GM19455 (cell line): ENCODE results near the gene NXPH4.

ENCODE experiments used
- ATAC-seq: cut with Tn5 transposase; IDR thresholded peaks from one replicate; pipeline ENCODE4 v1.9.1; 2021; ENCODE audit not compliant: unreplicated experiment

NXPH4 gene

GRCh38 chr12:57230381-57231155, 14.0 kb downstream of the NXPH4 start:
- ATAC-seq: no peak

- no peak for ATAC-seq
These were observed 14.9 kb downstream of the NXPH4 start for GRCh38 chr12:57231276-57232021.

DNA sequence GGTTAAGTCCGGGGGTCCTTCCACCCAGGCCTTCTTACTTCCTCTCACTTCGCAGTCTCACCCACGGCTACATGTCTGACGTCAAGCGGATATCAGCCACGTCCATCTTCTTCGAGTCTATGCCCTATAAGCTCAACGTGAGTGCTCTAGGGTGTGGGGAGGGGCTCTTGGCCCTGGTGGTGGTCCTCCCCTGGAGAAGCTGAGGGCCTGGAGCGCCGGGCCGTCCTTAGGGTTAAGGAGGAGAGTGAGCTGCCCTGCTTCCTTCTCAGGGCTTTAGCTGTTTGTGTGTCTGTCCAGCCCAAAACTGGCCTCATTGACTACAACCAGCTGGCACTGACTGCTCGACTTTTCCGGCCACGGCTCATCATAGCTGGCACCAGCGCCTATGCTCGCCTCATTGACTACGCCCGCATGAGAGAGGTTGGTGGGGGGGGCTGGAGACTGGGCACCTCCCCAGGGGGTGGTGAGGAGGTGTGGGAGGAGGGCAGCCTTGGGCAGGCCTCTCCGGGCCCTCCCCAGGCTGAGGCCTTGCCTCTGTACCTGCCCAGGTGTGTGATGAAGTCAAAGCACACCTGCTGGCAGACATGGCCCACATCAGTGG, 15.7 kb downstream of the NXPH4 start:
- no peak for ATAC-seq

GRCh38 chr12:57233357-57234232, 17.0 kb downstream of the NXPH4 start:
- ATAC-seq: no peak

DNA sequence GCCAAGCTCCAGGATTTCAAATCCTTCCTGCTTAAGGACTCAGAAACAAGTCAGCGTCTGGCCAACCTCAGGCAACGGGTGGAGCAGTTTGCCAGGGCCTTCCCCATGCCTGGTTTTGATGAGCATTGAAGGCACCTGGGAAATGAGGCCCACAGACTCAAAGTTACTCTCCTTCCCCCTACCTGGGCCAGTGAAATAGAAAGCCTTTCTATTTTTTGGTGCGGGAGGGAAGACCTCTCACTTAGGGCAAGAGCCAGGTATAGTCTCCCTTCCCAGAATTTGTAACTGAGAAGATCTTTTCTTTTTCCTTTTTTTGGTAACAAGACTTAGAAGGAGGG, 17.6 kb downstream of the NXPH4 start:
- no peak for ATAC-seq

DNA sequence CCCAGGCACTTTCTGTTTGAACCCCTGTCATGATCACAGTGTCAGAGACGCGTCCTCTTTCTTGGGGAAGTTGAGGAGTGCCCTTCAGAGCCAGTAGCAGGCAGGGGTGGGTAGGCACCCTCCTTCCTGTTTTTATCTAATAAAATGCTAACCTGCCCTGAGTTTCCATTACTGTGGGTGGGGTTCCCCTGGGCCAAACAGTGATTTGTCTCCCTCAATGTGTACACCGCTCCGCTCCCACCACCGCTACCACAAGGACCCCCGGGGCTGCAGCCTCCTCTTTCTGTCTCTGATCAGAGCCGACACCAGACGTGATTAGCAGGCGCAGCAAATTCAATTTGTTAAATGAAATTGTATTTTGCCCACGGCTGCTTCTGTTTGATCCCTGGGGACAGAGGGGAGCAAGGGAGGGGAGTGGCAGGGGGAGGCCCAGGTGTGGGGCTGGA, 18.0 kb downstream of the NXPH4 start:
- no peak for ATAC-seq

GRCh38 chr12:57235017-57235727, 18.6 kb downstream of the NXPH4 start:
- ATAC-seq: no peak

- no peak for ATAC-seq
These were observed 19.1 kb downstream of the NXPH4 start for GRCh38 chr12:57235728-57236131.

DNA sequence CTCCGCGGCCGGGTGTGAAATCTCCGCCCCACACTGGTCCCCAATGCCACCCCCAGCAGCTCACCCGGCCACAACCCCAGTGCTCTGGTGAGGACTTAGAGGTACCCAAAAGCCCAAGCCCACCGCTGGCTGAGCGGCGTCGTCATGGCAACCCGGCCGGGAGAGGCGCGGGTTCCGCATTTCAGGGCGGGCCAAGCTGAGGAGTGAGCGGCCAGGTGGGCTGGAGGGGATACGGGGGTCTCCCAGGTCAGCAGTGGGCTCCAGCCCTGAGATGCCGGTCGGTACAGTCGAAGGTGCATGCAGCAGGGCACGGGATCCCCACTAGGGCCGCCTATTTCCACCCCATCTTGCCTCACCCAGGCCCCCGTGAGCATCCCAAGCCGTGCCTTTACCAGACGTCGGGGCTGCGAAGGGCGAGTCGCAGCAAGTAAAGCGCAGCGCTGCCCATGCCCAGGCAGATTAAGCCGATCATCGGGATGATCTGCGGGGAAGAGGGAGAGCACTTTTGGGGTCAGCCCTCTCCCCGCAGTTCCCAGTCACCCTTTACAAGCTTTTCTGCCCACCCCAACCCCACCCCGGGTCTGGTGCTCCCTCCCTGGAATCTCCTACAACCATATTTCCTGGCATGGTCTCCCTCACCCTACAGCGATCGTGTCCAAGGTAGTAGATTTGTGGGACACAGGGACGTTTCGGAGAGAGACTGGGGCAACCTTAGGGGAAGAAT, 19.8 kb downstream of the NXPH4 start:
- no peak for ATAC-seq

- no peak for ATAC-seq
These were observed 20.5 kb downstream of the NXPH4 start for GRCh38 chr12:57236925-57237595.

DNA sequence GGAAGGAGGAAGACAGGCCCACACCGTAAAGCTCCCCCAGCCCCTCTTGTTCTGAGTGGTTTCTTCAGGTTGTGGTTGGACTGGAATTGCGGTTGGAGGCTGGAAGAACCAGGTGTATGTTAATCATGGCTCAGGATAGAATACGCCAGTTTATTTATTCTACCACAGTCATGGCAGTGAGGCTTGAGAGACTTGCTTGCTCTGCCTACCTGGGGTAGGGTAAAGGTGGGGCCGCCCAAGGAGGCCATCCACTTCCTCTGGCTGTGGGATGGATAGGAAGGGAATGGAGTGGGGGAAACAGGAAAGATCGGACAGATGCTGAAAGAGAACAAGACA, 21.0 kb downstream of the NXPH4 start:
- no peak for ATAC-seq

DNA sequence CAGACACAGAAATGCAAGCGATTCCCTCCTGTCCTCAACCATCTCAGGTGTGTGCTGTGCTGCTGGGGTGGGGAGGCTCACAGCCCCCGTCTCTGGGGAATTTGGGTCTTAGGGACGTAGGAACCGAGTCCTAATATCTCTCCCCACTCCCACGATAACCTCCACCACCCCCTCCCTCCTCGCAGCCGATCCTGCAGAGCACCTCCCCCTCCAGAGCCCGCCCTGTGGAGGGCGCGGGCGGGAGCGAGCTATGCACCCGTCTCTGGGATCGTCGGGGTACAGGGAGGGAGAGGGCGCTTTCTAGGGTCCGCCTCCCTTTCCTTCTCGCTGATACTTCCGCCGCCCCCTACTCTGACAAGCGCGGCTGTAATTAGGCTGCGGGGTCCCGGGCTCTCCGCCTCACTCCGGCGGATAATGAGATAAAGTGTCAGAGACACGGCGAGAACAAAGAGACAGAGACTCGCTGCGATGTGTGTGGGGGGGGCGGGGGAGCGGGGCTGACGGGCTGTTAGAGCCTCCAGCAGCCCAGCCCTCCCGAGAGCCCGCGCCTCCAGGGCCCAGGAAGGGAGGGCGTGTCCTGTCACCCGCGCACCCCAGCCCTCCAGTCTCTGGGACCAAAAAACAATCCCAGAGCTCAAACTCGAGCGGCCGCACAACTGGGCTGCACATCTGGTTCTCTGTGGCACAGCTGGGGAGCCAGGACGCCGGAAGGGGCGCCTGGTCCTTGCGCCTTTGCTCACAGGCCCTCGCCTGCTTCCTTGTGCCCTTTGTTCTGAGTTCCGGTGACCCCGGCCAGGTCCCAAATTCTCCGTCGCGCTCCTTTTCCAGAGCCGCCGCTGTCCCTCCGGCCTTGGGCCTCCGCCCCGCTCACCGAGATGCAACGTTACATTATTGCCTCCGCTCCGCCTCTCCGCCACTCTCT, 21.6 kb downstream of the NXPH4 start:
- no peak for ATAC-seq

DNA sequence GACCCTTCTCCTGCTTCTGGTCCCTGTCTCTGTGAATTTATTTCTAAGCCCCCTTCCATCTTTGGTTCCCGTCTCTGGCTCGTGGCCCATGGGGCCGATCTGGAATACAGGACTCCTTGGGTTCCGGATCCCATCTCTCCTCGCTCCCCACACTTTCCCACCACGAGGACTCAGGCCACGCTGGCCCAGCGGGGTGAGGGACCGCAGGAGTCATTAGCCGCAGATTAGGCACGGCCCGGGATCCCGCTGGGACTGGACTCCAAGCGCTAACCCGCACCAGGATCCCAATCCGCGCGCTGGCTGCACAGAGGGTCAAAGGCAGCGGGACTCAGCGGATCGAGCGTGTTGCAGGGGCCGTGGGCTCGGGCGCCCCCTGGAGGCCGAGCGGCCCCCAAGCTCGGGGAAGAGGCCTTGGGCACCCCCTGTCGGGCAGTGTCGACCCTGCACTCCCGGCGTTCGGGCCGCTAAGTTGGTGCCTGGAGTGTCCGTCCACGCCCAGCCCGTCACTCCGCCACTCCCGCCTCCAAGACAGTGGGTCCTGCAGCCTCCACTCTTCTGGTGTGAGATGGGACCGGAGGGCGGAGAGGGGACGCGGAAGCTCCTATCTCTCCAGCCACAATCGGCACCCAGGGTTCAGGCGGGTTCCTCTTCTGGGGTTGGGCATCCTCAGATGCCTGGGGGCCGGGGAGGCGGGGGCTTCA, 22.4 kb downstream of the NXPH4 start:
- peak; percentile 58 for ATAC-seq

DNA sequence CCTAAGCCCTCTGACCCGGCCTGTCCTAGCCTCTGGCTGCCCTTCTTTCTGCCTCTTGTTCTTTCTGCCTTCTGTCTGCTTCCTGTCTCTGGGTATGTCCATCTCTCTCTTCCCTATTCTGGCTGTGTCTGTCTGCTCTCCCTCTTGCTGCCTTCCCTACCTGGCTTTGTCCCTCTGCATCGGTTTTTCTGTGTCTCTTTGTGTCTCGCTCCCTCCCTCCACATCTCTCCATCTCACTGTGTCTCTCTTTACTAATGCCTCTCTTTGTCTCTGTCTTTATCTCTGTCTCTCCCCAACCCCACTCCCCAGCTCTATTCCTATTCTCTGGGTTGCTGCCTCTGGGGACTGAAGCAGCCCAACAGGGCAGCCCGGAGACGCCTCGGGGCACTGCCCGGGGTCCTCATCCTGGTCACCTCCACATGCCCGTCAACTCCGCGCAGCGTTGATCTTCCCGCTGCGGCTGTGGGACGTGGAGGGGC, 23.0 kb downstream of the NXPH4 start:
- no peak for ATAC-seq

DNA sequence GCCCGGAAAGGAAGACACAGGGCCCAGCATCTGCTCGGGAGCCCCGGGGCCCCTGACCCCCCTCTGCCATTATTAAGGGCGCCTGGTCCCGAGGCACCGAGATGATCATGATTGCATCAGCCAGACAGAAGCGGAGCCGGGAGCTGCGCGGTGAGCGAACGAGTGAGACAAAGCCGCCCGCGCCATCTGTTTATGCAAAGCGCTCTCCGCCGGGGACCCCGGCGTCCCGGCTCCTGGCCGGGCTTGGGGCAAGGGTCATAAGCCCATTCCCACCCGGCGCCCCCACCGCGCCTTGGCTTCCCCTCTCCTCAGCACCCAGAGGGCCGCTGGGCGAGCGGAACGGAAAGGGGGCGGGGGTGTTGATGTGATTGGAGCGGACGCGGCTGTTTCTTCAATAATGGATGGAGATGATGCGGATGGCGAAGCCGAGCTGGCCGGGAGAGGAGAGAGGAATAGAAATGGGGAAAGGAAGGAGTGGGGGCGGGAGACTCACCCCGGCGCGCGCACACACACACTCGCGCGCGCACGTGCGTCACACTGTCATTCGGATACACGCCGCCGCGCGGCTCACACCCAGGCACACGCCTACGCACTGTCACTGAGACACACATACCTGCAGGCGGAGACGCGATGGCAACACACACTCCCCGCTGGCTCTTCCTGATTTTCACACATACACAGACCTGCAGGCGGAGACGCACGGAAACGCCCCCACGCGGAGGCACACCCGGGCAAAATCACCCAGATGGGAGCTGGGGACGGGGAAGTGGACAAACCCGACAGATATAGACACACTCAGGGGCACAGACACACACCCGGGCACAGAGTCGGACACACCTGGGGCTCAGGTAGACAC, 23.7 kb downstream of the NXPH4 start:
- peak; percentile 25 for ATAC-seq

- ATAC-seq: no peak
These were observed 24.4 kb downstream of the NXPH4 start for GRCh38 chr12:57240926-57241401.
